ENCODE data around the gene DICER1.

DICER1 gene

GRCh38 chr14:95038521-95039250 is 118.6 kb downstream of the DICER1 start:
- no peak for DNase-seq (ENCODE audit: low spot score)

GRCh38 chr14:95037273-95037672 is 120.1 kb downstream of the DICER1 start:
- no peak for DNase-seq (ENCODE audit: low spot score)

Data from SW480 (cell line).